Karpas-422 (cell line): ENCODE measurements around the gene ACY1. TPM values are rescaled to one million over a fixed set of nuclear protein-coding genes. Genes with fewer than 3 reads are reported as not detected.

Experiments used
- DNase-seq: peaks from one replicate; pipeline ENCODE4 v3.0.0-alpha.2; 2015
- H2AFZ ChIP-seq: fragments of 200-600 bp; sonication (generic); 2 replicates; pipeline ENCODE4 v1.6.1; 2014; ENCODE audit warnings: antibody characterized with exemption, low read length, mixed read lengths
- H3K27ac ChIP-seq: fragments of 200-600 bp; sonication (generic); 2 replicates; pipeline ENCODE4 v1.5.1; 2014; ENCODE audit warnings: mild to moderate bottlenecking, low read length, moderate library complexity
- H3K27me3 ChIP-seq: fragments of 200-600 bp; sonication (generic); 2 replicates; pipeline ENCODE4 v1.6.1; 2014; ENCODE audit warnings: low read length, mixed read lengths
- H3K36me3 ChIP-seq: fragments of 200-600 bp; sonication (generic); 2 replicates; pipeline ENCODE4 v1.6.1; 2014; ENCODE audit warnings: low read length, mixed read lengths; ENCODE audit not compliant: insufficient read depth
- H3K4me1 ChIP-seq: fragments of 200-600 bp; sonication (generic); 2 replicates; pipeline ENCODE4 v1.6.1; 2014; ENCODE audit warnings: mild to moderate bottlenecking, low read length, mixed read lengths
- H3K4me2 ChIP-seq: fragments of 200-600 bp; sonication (generic); 2 replicates; pipeline ENCODE4 v1.6.1; 2014; ENCODE audit warnings: low read length, low read depth, mild to moderate bottlenecking; ENCODE audit not compliant: poor library complexity, severe bottlenecking
- H3K4me3 ChIP-seq: fragments of 200-600 bp; sonication (generic); 2 replicates; pipeline ENCODE4 v1.5.1; 2014; ENCODE audit warnings: mild to moderate bottlenecking, antibody characterized with exemption, low read length, mixed read lengths
- H3K79me2 ChIP-seq: fragments of 200-600 bp; sonication (generic); 2 replicates; pipeline ENCODE4 v1.6.1; 2014; ENCODE audit warnings: mild to moderate bottlenecking, low read length, mixed read lengths
- H3K9ac ChIP-seq: fragments of 200-600 bp; sonication (generic); 2 replicates; pipeline ENCODE4 v1.6.0; 2014; ENCODE audit warnings: low read length
- H3K9me2 ChIP-seq: fragments of 200-600 bp; sonication (generic), shearing (Covaris generic); replicated peaks from 2 replicates; pipeline ENCODE4 v1.6.0; 2014; ENCODE audit warnings: mild to moderate bottlenecking, low read length, moderate library complexity; ENCODE audit not compliant: insufficient read depth
- H3K9me3 ChIP-seq: fragments of 300-700, 200-600 bp; sonication (generic); 2 replicates; pipeline ENCODE4 v1.6.1; 2014; ENCODE audit warnings: low read length, mixed read lengths
- H4K20me1 ChIP-seq: fragments of 200-600 bp; sonication (generic); 2 replicates; pipeline ENCODE4 v1.6.1; 2014; ENCODE audit warnings: mild to moderate bottlenecking, antibody characterized with exemption, low read length, low read depth; ENCODE audit not compliant: insufficient read depth
- total RNA-seq: library from RNA; depleted of rRNA; stranded (reverse); fragments of >200 nt; shearing (Covaris generic); gene quantifications from 2 replicates; pipeline ENCODE4 v1.2.3, GENCODE V29; 2014; ENCODE audit warnings: low replicate concordance

Gene ACY1
- total RNA-seq, 1 experiment from 2014 or later = 71.0 TPM

DNA sequence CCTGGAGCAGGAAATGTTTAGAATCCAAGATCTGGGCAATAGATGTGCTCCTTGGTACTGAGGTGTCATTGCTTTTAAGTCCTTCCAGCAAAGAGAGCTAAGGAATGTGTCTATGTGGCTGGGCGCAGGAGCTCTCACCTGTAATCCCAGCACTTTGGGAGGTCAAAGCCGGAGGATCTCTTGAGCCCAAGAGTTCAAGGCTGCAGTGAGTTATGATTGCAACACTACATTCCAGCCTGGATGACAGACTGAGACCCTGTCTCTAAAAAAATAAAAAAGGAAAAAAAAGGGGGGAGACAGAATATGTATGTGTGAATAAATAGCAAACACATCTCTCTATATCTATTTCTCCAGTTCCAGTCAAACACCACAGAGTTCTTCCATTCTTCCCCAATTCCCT, 32.4 kb upstream of the ACY1 start:
- H3K27ac ChIP-seq = no peak overlapping the region
- no peak overlapping the region for H2AFZ ChIP-seq
- no peaks in the 10 kb centered on the region for H3K79me2 ChIP-seq
- no peaks in the 10 kb centered on the region for H3K9me2 ChIP-seq
- no peak overlapping the region for H3K4me2 ChIP-seq
- no peaks in the 10 kb centered on the region for H3K4me1 ChIP-seq
- no peak for DNase-seq
- no peaks in the 10 kb centered on the region for H3K9me3 ChIP-seq
- H3K4me3 ChIP-seq = no peak overlapping the region
- no peak overlapping the region for H3K9ac ChIP-seq
- H3K36me3 ChIP-seq = no peaks in the 10 kb centered on the region
- H3K27me3 ChIP-seq = no peaks in the 10 kb centered on the region
- no peaks in the 10 kb centered on the region for H4K20me1 ChIP-seq

DNA sequence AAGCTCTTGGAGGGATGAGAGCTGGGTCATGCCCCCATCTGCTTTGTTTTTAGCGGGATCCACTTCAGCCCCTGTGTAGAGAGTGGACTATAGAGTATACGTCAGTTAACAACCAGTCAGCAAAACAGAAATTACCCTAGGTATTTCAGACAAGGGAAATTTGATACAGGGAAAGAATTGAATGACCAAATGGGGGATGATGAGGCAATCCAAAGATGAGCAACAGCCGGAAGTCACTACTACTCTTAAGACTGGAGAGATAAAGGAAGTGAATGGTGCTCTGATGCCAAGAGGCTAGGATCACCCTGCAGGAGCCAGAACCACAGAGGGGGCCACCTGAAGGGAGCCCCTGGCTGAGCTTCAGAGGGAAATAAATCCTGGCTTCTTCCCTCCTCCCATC, 29.9 kb upstream of the ACY1 start:
- Histone ChIP-seq H3K4me1 (no peaks in the 10 kb centered on the region), H3K79me2 (no peaks in the 10 kb centered on the region), H3K9me2 (no peaks in the 10 kb centered on the region), H3K9me3 (no peaks in the 10 kb centered on the region), H3K27me3 (no peaks in the 10 kb centered on the region), H2AFZ (no peak overlapping the region), H3K4me2 (no peak overlapping the region), H4K20me1 (no peaks in the 10 kb centered on the region), H3K4me3 (no peak overlapping the region), H3K9ac (no peak overlapping the region), H3K27ac (no peak overlapping the region), H3K36me3 (no peaks in the 10 kb centered on the region)
- DNase-seq = no peak

DNA sequence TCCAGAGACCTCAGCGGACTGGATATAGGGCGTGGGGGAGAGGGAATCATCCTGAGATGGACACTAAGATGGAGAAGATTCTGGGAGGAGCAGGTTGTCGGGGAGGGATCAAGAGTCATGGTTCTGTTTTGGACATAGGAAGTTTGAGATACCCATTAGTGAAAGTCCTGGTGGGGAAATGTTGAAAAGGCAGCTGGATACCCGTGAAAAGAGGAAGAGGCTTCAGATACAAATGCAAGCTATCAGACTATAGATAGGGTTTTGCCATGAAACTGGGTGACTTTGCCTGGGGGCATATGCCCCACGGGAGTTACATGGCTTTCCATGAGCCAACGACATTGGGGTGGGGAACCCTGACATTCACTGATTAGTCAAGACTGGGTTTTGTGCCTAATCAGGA, 29.2 kb upstream of the ACY1 start:
- no peaks in the 10 kb centered on the region for H3K9me3 ChIP-seq
- no peak for DNase-seq

DNA sequence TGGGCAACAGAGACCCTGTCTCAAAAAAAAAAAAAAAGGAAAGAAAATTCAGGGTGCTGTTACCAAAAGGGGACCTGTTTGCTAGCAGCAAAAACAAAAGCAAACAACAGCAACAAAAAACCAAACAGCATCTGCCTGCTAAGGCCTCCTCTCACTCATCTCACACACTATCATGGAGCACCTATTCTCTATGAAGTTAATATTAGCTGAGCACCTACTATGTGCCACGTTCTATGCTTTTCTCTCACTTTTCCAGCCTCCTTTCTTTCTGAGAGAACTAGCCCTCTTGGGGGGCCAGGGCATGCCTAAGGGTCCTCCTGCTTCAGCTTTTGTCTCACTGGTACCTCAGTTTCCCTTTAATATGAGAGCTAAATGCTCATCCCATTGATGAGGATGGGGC, 28.6 kb upstream of the ACY1 start:
- H3K27me3 ChIP-seq = no peaks in the 10 kb centered on the region
- H2AFZ ChIP-seq = no peak overlapping the region
- no peaks in the 10 kb centered on the region for H3K79me2 ChIP-seq
- no peak overlapping the region for H3K4me3 ChIP-seq
- no peaks in the 10 kb centered on the region for H3K9me2 ChIP-seq
- no peak overlapping the region for H3K9ac ChIP-seq
- no peaks in the 10 kb centered on the region for H4K20me1 ChIP-seq
- no peak overlapping the region for H3K27ac ChIP-seq
- DNase-seq = no peak
- no peaks in the 10 kb centered on the region for H3K4me1 ChIP-seq
- no peaks in the 10 kb centered on the region for H3K36me3 ChIP-seq
- H3K4me2 ChIP-seq = no peak overlapping the region
- H3K9me3 ChIP-seq = no peaks in the 10 kb centered on the region

More for the DNA sequence above, 29.2 kb upstream of the ACY1 start:
- Histone ChIP-seq H3K79me2 (no peaks in the 10 kb centered on the region), H3K4me1 (no peaks in the 10 kb centered on the region), H3K27me3 (no peaks in the 10 kb centered on the region), H3K27ac (no peak overlapping the region), H3K36me3 (no peaks in the 10 kb centered on the region), H2AFZ (no peak overlapping the region), H3K4me3 (no peak overlapping the region), H3K9me2 (no peaks in the 10 kb centered on the region), H3K9ac (no peak overlapping the region), H3K4me2 (no peak overlapping the region), H4K20me1 (no peaks in the 10 kb centered on the region)

DNA sequence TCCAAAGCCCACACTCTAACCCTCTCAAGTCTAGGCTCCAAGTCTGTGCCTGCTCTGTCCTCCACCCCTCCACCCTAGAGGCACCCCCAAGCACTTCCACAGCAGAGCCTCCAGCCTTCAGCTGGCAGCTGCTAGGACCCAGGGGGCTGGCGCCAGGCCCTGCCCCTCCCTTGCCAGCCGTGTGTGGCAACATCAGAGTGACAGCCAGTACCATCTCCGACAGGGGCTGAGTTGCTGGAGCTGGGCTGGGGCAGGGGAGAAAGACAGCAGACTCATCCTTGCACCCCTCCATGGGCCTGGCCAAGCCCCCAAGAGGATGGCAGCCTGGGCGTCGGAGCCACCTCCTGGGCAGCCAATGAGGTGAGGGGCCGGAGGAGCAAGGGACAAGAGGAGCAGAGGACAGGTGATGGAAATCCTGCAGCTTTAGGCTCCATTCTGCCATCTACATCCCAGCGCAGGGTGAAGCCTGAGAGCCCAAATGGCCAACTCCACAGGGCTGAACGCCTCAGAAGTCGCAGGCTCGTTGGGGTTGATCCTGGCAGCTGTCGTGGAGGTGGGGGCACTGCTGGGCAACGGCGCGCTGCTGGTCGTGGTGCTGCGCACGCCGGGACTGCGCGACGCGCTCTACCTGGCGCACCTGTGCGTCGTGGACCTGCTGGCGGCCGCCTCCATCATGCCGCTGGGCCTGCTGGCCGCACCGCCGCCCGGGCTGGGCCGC, 28.0 kb upstream of the ACY1 start, which contains the start of gene GPR62:
Gene GPR62 (plus strand): TSS at position 207 of the 718 bp plus-strand sequence. CDS start 272 bp downstream, at position 479.
- no peak for DNase-seq
- H3K36me3 ChIP-seq = no peaks in the 10 kb centered on the region
- no peaks in the 10 kb centered on the region for H3K79me2 ChIP-seq
- no peak within 1 kb of the TSS for H3K9ac ChIP-seq
- no peak within 1 kb of the TSS for H3K27ac ChIP-seq
- no peaks in the 10 kb centered on the region for H4K20me1 ChIP-seq
- H3K9me2 ChIP-seq = no peaks in the 10 kb centered on the region
- no peak within 1 kb of the TSS for H3K4me2 ChIP-seq
- H2AFZ ChIP-seq = no peak within 1 kb of the TSS
- no peaks in the 10 kb centered on the region for H3K27me3 ChIP-seq
- H3K4me3 ChIP-seq = no peak within 1 kb of the TSS
- H3K4me1 ChIP-seq = no peaks in the 10 kb centered on the region
- no peaks in the 10 kb centered on the region for H3K9me3 ChIP-seq

DNA sequence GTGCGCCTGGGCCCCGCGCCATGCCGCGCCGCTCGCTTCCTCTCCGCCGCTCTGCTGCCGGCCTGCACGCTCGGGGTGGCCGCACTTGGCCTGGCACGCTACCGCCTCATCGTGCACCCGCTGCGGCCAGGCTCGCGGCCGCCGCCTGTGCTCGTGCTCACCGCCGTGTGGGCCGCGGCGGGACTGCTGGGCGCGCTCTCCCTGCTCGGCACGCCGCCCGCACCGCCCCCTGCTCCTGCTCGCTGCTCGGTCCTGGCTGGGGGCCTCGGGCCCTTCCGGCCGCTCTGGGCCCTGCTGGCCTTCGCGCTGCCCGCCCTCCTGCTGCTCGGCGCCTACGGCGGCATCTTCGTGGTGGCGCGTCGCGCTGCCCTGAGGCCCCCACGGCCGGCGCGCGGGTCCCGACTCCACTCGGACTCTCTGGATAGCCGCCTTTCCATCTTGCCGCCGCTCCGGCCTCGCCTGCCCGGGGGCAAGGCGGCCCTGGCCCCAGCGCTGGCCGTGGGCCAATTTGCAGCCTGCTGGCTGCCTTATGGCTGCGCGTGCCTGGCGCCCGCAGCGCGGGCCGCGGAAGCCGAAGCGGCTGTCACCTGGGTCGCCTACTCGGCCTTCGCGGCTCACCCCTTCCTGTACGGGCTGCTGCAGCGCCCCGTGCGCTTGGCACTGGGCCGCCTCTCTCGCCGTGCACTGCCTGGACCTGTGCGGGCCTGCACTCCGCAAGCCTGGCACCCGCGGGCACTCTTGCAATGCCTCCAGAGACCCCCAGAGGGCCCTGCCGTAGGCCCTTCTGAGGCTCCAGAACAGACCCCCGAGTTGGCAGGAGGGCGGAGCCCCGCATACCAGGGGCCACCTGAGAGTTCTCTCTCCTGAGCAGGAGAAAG, 27.2 kb upstream of the ACY1 start:
- Histone ChIP-seq H3K4me3 (no peak overlapping the region), H3K4me1 (no peaks in the 10 kb centered on the region), H3K9ac (no peak overlapping the region), H3K27ac (no peak overlapping the region), H2AFZ (no peak overlapping the region), H3K79me2 (no peaks in the 10 kb centered on the region), H3K4me2 (no peak overlapping the region), H3K9me3 (no peaks in the 10 kb centered on the region), H3K9me2 (no peaks in the 10 kb centered on the region), H4K20me1 (no peaks in the 10 kb centered on the region), H3K27me3 (no peaks in the 10 kb centered on the region), H3K36me3 (no peaks in the 10 kb centered on the region)
- no peak for DNase-seq

DNA sequence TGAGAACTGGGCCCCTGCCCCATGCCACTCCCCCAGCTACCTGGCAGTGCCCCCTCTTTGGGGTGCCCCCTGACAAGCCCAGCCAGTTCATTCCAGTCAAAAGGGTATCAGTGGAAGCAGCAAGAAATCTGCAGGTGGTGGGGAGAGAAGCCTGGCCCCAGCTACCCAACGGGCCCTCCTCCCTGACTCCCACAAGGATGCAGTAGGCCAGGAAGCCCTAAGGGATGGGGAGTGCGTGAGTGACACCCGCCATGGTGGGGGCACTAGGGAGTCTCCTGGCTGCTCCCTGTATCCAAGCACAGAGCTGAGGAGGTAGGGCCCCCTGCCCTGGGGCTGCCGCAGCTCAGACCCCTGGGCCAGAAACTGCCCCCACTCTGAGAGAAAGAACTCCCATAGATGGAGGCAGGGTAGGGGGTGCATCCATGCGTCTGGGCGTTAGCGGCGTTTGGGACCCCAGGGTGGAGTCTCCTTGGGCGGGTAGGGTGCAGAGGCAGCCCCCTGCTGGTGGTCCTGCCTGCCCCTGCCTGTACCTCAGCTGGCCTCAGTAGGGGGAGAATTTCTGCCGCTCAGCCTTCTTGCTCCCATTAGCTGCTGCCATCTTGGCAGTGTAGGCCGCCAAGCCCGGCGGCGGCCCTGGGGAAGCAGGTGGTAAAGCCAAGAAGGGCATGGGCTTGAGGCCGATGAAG, 25.7 kb upstream of the ACY1 start:
- Histone ChIP-seq H3K4me2 (no peak overlapping the region), H3K9me3 (no peaks in the 10 kb centered on the region), H3K4me1 (no peaks in the 10 kb centered on the region), H3K79me2 (no peaks in the 10 kb centered on the region), H3K36me3 (no peaks in the 10 kb centered on the region), H3K27ac (no peak overlapping the region), H2AFZ (no peak overlapping the region), H3K9me2 (no peaks in the 10 kb centered on the region), H4K20me1 (peaks cover 6% of the 10 kb centered on the region), H3K27me3 (no peaks in the 10 kb centered on the region), H3K4me3 (no peak overlapping the region), H3K9ac (no peak overlapping the region)
- no peak for DNase-seq
